SK-N-MC (cell line): Measurements from ENCODE around the gene WIZ.
A peak's percentile ranks its signal among the peaks of the same experiment; 100 is the strongest.

Experiments used
- EZH2 ChIP-seq: fragments of 200-600 bp; sonication (generic); IDR thresholded peaks from one replicate; pipeline ENCODE4 v1.6.1; 2017; ENCODE audit warnings: antibody characterized with exemption
- POLR2AphosphoS5 ChIP-seq: IDR thresholded peaks from 2 replicates; pipeline ENCODE4 v1.6.1; 2012; ENCODE audit warnings: mild to moderate bottlenecking, low read depth, low read length, borderline replicate concordance

DNA sequence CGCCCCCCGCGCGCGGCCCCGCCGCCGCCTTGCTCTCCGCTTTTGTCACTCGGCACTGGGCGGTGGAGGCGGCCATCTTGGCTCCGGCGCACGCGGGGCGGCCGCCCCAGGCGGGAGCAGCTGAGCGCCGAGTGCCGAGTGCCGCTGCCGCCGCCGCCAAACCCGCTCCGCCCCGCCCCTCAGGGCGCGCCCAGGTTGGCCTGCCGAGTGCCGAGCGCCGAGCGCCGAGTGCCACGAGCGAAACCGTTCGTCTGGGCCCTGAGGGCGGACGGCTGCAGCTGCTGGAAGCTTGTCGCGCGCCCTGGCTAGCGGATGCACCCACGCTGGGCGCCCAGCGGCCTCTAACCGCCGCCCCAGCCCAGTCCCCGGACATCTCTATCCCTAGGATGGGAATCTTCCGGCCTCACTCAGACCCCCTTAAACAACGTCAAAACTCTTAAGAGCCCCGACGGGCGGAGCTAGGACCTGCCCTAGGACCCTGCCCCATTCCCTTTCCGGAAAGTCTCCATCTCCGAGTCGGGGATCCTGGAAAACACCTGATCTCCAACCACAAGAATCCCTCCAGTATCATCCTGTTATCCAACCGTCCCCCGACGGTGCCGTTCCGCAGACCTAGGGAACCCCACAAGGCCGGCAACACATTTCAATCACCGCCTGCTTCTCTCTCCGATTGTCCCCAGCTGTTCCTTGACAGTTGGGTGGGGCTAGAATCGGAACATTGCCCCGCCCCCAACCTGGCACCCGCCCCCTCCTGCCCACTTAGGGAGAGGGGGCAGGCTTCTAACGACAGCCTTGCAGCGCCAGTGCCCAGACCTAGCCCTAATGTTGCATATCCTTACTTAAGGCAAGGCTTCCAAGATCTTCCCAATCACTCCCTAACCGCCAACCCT lies 16.9 kb downstream of the WIZ start:
- TF ChIP-seq EZH2, result no peak
- TF ChIP-seq POLR2AphosphoS5, result peak; percentile 68
